Tibial nerve (tissue), 4 donors: ENCODE data around the gene C2orf69.

ENCODE experiments used
- EP300 ChIP-seq, 2 donors: sonication (generic); formaldehyde crosslinking; IDR thresholded peaks; one replicate each; pipeline ENCODE4 v1.6.1; 2017; ENCODE audit warnings: antibody characterized with exemption in 2 of 2, mild to moderate bottlenecking in 1 of 2
- POLR2A ChIP-seq, 2 donors: fragments of 450-650 bp; IDR thresholded peaks; one replicate each; pipeline ENCODE4 v1.6.1; 2017; ENCODE audit warnings: antibody characterized with exemption in 2 of 2, mild to moderate bottlenecking in 2 of 2, moderate library complexity in 2 of 2
- TF ChIP-seq, protein P1 (sequence below), 5 experiments: fragments of 200-600 bp in 3 of 5; fragments of 450-650 bp in 2 of 5; sonication (generic) in 3 of 5; IDR thresholded peaks; one replicate each; pipeline ENCODE4 v1.5.1; 2016 to 2019; ENCODE audit warnings: antibody characterized with exemption in 5 of 5, mild to moderate bottlenecking in 3 of 5, moderate library complexity in 2 of 5

DNA sequence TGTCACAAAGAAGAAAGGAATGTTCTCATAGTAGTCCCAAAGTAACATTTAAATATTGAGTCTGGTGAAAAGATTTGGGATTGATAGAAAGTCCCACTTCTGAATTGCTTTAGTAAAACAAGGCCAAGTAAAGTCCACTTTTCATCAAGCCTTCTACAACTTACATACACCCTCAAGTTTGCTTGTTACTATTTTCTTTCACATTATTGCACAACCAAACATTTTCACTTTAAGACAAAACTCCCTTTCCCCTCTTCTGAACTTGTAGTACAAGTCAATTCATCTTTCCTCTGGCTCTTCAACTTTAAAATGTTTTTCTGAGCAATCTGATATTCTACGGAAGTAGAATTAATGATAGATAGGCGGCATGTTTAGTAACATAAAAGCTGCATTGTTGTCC, 55.3 kb downstream of the C2orf69 start:
- TF ChIP-seq, protein P1, sequence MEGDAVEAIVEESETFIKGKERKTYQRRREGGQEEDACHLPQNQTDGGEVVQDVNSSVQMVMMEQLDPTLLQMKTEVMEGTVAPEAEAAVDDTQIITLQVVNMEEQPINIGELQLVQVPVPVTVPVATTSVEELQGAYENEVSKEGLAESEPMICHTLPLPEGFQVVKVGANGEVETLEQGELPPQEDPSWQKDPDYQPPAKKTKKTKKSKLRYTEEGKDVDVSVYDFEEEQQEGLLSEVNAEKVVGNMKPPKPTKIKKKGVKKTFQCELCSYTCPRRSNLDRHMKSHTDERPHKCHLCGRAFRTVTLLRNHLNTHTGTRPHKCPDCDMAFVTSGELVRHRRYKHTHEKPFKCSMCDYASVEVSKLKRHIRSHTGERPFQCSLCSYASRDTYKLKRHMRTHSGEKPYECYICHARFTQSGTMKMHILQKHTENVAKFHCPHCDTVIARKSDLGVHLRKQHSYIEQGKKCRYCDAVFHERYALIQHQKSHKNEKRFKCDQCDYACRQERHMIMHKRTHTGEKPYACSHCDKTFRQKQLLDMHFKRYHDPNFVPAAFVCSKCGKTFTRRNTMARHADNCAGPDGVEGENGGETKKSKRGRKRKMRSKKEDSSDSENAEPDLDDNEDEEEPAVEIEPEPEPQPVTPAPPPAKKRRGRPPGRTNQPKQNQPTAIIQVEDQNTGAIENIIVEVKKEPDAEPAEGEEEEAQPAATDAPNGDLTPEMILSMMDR (IDR thresholded peaks at IDR 0.05) = no peak
- TF ChIP-seq EP300 (IDR thresholded peaks at IDR 0.05) (no peak), POLR2A (IDR thresholded peaks at IDR 0.05) (no peak)
